ENCODE results near the gene NDUFA8.

The NDUFA8 gene

GRCh38 chr9:122134822-122135528, 24.6 kb downstream of the NDUFA8 start:
- no peak for DNase-seq

DNA sequence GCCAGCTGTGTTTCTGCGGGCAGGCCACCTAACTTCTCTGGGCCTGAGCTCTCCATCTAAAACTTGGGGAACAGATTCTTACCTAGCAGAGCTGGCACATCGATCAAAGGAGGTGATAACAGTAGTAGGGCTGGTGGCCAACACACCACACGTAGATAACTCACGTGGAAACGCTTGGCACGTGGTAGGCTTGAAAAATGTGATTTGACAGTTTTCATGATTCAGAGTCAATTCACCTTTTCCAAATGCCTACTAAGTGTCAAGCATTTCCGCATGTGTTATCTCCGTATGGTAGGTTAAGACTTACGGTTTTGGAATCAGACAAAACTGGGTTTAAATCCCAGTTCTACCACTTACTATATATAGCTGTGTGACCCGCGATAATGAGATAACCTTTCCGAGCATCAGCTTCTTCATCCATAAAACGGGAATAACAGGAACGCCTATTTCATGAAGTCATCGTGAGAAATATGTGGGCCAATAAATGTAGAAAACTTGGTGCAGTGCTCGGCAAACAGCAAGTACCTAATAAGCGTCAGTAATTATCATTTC, 25.5 kb downstream of the NDUFA8 start:
- DNase-seq, result no peak

GRCh38 chr9:122133263-122133983, 26.2 kb downstream of the NDUFA8 start:
- DNase-seq, result no peak

DNA sequence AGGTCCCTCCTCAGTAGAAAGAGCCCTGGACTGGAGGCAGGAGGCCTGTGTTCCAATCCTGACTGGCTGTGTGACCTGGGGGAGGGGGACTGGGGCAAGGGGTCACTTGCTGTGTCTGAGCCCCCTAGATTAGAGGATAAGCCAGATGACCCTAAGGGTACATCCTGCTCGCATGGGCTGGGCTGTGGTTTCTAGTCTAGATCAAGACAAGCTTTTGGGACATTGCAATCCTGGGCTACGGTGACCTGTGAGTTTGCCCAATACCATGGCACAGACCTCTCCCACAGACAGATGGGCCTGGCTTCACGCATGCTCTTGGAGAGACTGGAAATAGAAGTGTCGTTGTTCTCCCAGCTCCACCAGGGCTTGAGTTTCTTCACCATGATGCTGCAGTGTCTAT, 27.0 kb downstream of the NDUFA8 start:
- no peak for DNase-seq

DNA sequence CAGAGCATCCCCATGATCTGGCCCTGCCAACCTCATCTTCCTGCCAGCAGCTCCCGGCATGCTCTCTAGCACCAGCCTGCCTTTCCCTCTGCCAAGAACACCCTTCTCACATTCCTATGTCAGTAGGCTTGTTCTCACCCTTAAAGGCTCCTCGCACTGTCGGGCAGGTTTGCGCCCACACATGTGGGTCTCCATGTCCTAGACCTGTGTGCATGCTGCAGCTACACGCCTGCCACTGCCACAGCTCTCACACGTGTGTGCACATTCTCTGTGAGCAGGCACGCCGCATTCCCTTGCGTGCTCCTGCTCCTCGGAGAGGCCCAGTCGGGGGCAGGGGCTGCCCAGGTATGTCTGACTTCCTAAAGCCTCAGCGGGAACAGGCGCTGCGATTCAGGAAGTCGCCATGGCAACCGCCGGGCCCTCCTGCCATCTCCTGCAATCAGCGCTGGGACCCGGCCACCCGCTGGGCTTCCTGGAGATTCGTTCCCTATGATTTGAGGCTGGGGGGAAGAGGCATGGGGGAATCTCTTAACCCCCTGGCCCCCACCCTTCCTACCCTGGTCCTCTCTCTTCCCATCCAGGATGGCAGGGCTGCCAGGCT, 28.1 kb downstream of the NDUFA8 start:
- DNase-seq, result no peak

- no peak for DNase-seq
Observed at GRCh38 chr9:122130837-122131236, 28.7 kb downstream of the NDUFA8 start.

DNA sequence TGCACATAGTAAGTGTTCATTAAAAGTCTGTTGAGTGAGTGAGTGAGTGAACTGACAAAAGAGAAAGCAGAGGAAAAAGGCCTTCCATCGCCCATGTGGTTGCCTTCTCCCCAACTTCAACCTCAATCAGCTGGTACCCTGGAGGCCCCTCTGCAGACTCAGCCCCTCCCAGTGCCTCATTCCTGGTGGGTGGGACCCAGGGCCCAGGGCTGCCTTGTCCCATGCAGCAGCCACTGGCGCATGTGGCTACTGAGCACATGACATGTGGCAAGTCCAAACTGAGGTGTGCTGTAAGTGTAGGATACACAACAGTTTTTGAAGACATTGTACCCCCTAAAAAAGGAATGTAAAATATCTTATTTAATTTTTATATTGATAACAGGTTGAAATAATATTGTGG, 29.6 kb downstream of the NDUFA8 start:
- DNase-seq, result no peak

- no peak for DNase-seq
Observed at GRCh38 chr9:122128969-122129343, 30.6 kb downstream of the NDUFA8 start.

DNA sequence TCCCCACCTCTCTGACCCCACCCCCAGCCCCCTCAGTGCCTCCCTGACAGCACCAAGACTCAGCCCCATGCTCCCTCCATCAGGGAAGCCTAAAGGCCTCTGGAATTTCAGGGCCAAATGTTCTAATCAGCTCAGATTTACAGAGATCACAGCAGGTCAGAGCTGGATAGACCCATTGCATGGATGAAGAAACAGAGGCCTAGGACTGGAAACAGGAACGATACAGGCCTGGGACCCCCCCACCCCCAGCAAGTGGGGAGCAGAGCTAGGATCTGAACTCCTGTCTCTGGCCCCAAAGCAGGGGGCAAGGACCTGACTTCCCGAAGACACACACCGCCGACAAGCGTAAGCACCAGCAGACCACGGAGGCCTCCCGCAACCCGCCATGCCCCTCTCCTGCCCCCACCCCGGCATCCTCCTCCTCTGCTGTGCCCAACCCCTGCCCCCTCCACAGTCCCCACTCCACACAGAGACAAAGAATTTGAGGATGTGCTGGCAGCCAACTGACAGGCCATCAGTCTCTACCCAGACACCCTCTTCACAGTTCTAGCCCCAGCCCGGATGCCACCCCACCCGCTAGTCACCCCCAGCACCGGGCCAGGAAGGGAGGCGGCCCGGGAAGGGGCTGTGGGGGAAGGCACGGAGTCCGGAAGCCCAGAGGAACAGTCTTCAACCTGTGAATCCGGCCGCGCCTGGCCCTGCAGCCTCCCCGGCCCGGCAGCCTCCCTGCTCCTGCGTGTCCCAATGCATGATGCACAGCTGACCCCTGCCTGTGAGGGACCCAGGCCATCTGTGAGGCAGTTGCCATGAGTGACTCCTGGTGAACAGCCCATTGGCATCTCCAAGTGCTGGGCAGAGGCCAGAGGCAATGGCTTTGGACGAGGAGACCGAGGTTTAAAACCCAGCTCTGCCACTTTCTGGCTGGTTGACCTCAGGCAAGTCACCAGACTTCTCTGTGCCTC, 31.3 kb downstream of the NDUFA8 start:
- DNase-seq, result no peak

- no peak for DNase-seq
Observed at GRCh38 chr9:122127396-122127798, 32.2 kb downstream of the NDUFA8 start.

GRCh38 chr9:122126331-122127261, 33.0 kb downstream of the NDUFA8 start:
- no peak for DNase-seq

- no peak for DNase-seq
Observed at GRCh38 chr9:122125509-122126330, 33.9 kb downstream of the NDUFA8 start.

DNA sequence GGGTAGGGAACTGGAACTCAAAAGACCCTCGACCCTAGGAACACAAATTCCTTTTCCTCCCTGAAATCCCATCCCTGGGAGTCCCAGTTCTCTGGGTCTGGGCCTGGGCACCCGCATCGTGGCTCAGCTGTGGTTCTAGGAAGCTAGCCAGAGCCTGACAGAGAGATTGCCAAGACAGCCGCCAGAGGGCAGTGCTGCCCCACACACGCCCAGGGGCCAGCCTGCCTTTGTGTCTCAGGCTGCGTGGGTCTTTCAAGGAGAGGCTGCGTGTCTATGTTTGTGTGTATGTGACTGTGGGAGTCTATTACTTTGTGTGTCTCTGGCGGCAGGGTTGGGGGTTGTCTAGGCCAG, 34.4 kb downstream of the NDUFA8 start:
- DNase-seq, result peak; percentile 79 to 83

DNA sequence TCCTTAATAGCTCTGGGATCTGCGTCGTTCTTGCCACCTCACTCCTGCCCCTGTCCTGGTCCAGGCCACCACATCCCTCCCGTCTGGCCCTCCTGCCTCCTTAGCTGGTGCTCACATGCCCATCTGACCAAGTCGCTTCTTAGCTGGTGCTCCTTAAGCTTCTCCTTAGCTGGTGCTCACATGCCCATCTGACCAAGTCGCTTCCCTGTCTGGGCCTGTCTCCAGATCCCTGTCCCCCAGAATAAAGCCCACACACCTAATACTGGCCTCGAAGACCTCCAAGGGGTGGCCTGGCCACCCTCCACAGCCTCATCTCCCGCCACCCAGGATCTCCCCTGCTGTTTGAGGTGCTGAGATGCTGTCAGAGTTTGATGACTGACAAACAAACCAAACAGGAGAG, 35.1 kb downstream of the NDUFA8 start:
- DNase-seq, result no peak

- no peak for DNase-seq
Observed at GRCh38 chr9:122124048-122124447, 35.5 kb downstream of the NDUFA8 start.

- peak; percentile 58 to 64 for DNase-seq
Observed at GRCh38 chr9:122122903-122123632, 36.5 kb downstream of the NDUFA8 start.

GRCh38 chr9:122122468-122122867, 37.1 kb downstream of the NDUFA8 start:
- no peak for DNase-seq

DNA sequence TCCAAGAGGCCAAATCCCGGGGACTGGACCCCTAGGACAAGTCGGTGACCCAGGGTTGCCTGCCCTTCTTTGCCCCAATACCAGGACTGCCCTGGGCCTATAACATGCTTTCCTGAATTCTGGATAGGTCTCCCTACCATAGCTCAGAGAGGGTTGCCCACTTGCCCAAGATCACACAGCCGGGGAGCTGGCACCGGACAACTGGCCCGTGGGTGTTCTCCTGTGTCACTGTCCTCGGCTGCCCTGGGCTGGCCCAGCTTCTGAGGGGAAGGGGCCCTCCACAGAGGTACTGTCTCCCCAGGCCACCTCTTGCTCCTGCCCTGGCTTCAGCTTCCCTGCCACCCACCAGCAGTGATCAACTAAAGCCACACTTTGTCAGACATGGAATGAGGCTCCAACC, 37.6 kb downstream of the NDUFA8 start:
- no peak for DNase-seq

GRCh38 chr9:122121391-122121790, 38.2 kb downstream of the NDUFA8 start:
- DNase-seq, result no peak
